ENCODE measurements around the gene PAX7. TPM values are rescaled to one million over a fixed set of nuclear protein-coding genes. Genes with fewer than 3 reads are reported as not detected.

The PAX7 gene
- total RNA-seq, 2 experiments from 2014 or later, result not detected

DNA sequence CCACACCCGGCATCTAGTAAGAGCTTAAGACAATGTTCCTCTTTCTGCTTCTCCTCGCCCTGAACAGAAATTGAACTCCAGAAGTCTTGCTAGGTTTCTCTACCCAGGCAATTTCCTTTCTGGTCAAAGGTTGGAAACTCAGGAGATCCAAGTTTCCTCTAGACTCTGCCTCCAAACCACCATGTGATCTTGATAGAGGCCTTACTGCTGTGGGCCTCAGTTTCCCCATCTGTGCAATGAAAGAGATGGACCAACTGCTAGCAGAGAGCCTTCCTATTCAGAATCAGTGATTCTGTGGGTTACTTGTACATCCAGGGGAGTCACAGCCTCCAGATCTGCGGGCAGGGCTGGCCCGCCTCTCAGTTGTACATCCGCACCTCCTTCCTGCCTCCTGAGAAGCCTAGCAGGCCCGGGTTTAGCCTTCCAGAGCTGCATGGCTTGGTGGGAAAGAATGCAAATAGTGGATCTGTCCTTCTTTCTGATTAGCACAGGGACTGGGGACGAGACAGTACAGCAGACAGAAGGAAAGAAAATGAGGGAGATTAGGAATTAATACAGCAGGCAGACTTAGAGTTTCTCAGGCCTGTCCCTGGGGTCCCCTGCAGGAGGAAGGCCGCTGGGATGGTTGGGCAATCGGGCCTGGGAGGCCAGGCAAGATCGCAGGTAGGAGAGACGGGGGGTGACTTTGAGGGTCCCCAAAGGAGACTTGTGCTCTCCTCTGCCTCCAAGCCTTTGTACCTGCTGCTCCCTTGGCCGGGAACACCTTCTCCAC lies 83.9 kb downstream of the PAX7 start:
- H3K4me1 Mint-ChIP-seq, result no peaks in the 10 kb centered on the region
- H3K4me3 Mint-ChIP-seq, result no peak overlapping the region
- CTCF ChIA-PET, result no interaction called here

DNA sequence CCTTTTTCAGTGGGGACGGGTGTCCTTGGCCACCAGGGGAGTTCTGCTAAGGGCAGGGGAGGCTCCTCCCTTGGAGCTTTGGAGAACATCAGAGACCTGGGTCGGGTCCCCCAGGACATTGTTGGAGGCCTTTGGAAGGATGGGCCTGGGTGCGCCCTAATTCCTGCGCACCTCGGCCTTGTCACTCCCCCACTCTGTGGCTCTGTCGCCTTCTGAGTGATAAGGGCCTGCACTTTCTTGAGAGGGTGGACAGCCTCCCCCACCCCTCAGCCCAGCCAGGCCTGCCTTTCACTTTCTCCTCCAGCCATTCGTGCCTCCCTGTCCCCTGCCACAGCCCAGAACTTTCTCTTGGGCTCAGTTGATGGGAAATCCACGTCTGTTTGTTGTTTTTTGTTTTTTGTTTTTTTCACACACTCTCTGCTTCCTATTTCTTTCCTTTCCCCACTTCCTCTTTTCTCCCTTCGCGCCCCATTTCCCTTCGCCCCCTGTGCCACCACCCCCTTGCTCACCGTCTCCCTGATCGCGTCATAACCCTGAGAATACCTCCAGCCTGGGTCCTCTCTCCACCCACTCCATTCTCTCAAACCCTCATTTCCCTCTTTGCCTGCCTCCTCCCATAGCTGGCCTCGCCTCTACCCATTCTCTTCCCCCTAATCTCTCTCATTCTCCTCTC lies 85.6 kb downstream of the PAX7 start:
- ChIA-PET CTCF (no interaction called here), POLR2A (no interaction called here)
- Mint-ChIP-seq H3K4me1 (no peaks in the 10 kb centered on the region), H3K27ac (no peak overlapping the region), H3K9me3 (no peaks in the 10 kb centered on the region), H3K4me3 (no peak overlapping the region), H3K36me3 (ENCODE audit: low read depth) (no peaks in the 10 kb centered on the region), H3K27me3 (peaks cover 46% of the 10 kb centered on the region)
- no peak for DNase-seq

More for the DNA sequence above, 83.9 kb downstream of the PAX7 start:
- no peak overlapping the region for H3K27ac Mint-ChIP-seq
- H3K36me3 Mint-ChIP-seq (ENCODE audit: low read depth), result no peaks in the 10 kb centered on the region
- POLR2A ChIA-PET, result no interaction called here
- H3K27me3 Mint-ChIP-seq, result peaks cover 38% of the 10 kb centered on the region
- no peak for DNase-seq
- H3K9me3 Mint-ChIP-seq, result no peaks in the 10 kb centered on the region

- no peak overlapping the region for H3K4me3 Mint-ChIP-seq
- no peaks in the 10 kb centered on the region for H3K36me3 Mint-ChIP-seq (ENCODE audit: low read depth)
- peaks cover 50% of the 10 kb centered on the region for H3K27me3 Mint-ChIP-seq
- POLR2A ChIA-PET, result no interaction called here
- CTCF ChIA-PET, result no interaction called here
- no peaks in the 10 kb centered on the region for H3K4me1 Mint-ChIP-seq
- H3K27ac Mint-ChIP-seq, result no peak overlapping the region
- DNase-seq, result no peak
- no peaks in the 10 kb centered on the region for H3K9me3 Mint-ChIP-seq
Observed at GRCh38 chr1:18716785-18717678, 86.4 kb downstream of the PAX7 start.

DNA sequence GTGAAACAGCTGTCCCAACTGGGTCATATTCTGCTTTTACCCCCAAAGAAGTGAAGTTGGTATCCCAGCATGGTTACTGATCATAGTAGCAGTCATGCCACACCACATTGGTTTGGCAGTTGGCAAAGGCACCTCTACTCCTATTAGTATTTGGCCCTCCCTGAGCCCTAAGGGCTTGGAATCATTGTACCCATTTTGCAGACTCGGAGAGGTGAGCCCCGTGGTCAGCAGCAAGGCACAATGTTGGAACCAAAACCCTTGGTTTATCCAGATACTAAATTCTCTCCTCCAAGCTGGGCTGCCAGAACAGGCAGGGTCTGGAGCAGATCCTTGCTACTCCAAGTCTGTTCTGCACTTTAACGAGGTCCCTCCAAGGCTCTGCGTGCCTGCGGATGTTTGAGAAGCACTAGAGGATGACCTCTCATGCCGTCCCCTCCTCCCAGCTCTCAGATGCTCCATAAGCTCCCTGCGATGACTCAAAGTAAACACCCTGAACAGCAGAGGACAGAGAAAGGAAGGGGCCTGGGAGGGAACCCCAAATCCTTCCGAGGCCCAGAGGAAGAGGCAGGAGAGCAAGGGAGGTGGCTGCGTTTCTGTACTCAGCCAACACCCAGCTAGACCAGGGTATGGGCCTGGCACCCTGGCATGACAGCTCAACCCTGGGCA lies 89.3 kb downstream of the PAX7 start:
- Mint-ChIP-seq H3K27ac (no peak overlapping the region), H3K4me3 (no peak overlapping the region), H3K27me3 (peaks cover 54% of the 10 kb centered on the region), H3K36me3 (ENCODE audit: low read depth) (no peaks in the 10 kb centered on the region), H3K4me1 (no peaks in the 10 kb centered on the region), H3K9me3 (no peaks in the 10 kb centered on the region)
- POLR2A ChIA-PET, result no interaction called here
- CTCF ChIA-PET, result no interaction called here
- DNase-seq, result no peak

DNA sequence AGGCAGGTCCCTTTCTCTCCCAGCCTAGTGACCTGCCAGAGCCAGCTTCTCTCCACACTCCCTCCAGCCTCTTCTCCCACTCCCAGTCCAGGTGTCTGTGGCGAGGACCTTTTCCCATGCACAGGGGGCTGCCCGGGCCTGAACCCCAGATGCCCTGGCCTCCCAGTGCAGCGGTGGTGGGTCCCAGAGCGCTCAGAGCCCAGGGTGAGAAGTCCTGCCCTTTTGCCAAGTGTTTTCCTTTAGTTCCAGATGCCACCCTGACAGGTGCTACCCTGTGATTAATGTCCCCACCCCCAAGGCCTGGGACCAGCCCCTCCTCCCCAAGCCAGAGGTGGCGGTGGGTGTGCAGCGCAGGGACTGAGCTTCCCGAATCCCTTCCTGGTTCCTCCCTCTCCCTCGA lies 90.4 kb downstream of the PAX7 start:
- CTCF ChIA-PET, result no interaction called here
- POLR2A ChIA-PET, result no interaction called here
- Mint-ChIP-seq H3K27ac (no peak overlapping the region), H3K9me3 (no peaks in the 10 kb centered on the region), H3K4me3 (no peak overlapping the region), H3K27me3 (peaks cover 54% of the 10 kb centered on the region), H3K36me3 (ENCODE audit: low read depth) (no peaks in the 10 kb centered on the region), H3K4me1 (no peaks in the 10 kb centered on the region)
- no peak for DNase-seq

DNA sequence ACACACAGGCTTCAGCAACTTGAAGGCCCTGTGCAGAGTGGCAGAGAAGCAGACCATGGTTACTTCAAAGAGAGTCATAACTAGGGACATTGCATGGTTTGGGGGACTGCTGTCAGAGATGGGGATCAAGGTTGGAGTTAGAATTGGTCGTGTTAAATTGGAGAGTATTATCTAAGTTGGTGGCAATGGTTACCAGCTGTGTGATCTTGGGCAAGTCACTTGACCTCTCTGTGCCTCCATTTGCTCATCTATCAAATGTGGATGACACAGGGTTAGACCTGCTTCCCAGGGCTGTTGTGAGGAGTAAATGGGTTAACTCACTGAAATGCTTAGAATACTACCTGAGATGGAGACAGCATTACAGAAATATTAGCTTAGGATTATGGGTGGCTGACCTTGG lies 91.1 kb downstream of the PAX7 start:
- H3K4me3 Mint-ChIP-seq, result no peak overlapping the region
- no peaks in the 10 kb centered on the region for H3K9me3 Mint-ChIP-seq
- no peak for DNase-seq
- H3K27me3 Mint-ChIP-seq, result peaks cover 52% of the 10 kb centered on the region
- H3K36me3 Mint-ChIP-seq (ENCODE audit: low read depth), result no peaks in the 10 kb centered on the region
- ChIA-PET CTCF (interaction anchor here (1.3 to 2.0 kb wide), 2 partner anchors 10 to 17 kb away, joined by 3 to 5 read pairs; no protein-coding TSS in a partner anchor), POLR2A (no interaction called here)
- no peaks in the 10 kb centered on the region for H3K4me1 Mint-ChIP-seq
- no peak overlapping the region for H3K27ac Mint-ChIP-seq

- Mint-ChIP-seq H3K36me3 (ENCODE audit: low read depth) (no peaks in the 10 kb centered on the region), H3K27me3 (peaks cover 55% of the 10 kb centered on the region), H3K27ac (no peak overlapping the region), H3K4me1 (no peaks in the 10 kb centered on the region), H3K9me3 (no peaks in the 10 kb centered on the region), H3K4me3 (no peak overlapping the region)
- no peak for DNase-seq
- POLR2A ChIA-PET, result no interaction called here
- CTCF ChIA-PET, result interaction anchor here (1.3 to 2.0 kb wide), 2 partner anchors 10 to 17 kb away, joined by 3 to 5 read pairs; no protein-coding TSS in a partner anchor
Observed at GRCh38 chr1:18722270-18722669, 91.6 kb downstream of the PAX7 start.

DNA sequence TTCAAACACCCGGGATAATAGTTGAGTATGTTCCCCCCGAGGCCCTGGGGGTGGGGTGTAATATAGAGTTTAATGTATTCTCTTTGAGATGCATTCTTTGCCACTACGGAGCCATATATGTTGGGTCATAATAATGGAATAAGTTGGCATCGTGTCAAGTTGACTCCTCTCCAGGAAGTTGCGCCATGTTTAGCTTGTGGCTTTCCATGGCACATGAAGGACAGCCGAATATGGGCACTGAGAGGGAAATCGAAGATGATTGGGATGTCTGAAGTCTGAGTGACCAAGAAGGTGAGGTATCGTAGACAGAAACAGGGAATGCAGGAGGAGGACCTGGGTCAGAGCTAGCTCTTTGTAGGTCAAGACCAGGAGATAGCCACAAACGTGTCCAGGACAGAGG lies 92.6 kb downstream of the PAX7 start:
- H3K36me3 Mint-ChIP-seq (ENCODE audit: low read depth), result no peaks in the 10 kb centered on the region
- POLR2A ChIA-PET, result no interaction called here
- H3K9me3 Mint-ChIP-seq, result no peaks in the 10 kb centered on the region
- DNase-seq, result no peak
- no peaks in the 10 kb centered on the region for H3K4me1 Mint-ChIP-seq
- no peak overlapping the region for H3K4me3 Mint-ChIP-seq
- no peak overlapping the region for H3K27ac Mint-ChIP-seq
- H3K27me3 Mint-ChIP-seq, result peaks cover 49% of the 10 kb centered on the region
- CTCF ChIA-PET, result interaction anchor here (1.3 to 2.0 kb wide), 3 partner anchors 11 to 126 kb away, joined by 3 to 5 read pairs (median 3); no protein-coding TSS in a partner anchor

DNA sequence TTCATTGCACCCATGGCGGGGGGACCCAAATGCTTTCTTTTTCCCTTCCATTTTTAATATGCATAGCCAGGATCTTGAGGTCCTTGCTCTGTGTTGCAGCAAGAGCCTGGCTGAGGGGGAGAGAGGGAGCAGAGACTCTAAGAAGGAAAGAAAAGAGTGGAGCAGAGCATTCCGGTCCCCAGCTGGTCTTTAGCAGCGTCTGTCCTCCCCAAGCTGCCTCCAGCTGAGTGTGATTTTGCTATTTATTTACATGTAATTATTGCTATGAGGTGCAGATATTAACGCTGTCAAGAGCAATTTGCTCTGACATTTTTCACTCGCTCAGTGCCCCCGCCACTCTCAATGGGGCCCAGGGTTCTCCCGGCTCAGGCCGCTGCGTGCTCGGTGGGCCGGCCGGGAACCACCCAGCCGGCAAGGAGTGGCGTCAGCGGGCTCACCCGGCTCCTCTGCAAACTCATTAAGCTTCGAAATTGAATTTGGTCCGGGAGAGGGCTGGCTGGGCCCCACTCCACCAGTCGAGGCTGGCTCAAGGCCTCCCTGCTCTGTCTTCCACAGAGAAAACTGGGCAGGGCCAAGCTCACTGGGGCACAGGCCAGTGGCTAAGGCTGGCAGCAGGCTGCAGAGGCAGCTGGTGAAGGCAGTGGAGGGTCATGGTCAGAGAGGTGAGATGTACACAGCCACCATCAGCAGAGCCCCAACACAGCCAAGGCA lies 93.2 kb downstream of the PAX7 start:
- H3K4me3 Mint-ChIP-seq, result no peak overlapping the region
- POLR2A ChIA-PET, result no interaction called here
- H3K9me3 Mint-ChIP-seq, result no peaks in the 10 kb centered on the region
- CTCF ChIA-PET, result interaction anchor here (0.6 to 2.0 kb wide), 4 partner anchors 10 to 140 kb away, joined by 3 to 5 read pairs (median 4); no protein-coding TSS in a partner anchor
- DNase-seq, result no peak
- H3K27me3 Mint-ChIP-seq, result peaks cover 50% of the 10 kb centered on the region
- H3K4me1 Mint-ChIP-seq, result no peaks in the 10 kb centered on the region
- H3K36me3 Mint-ChIP-seq (ENCODE audit: low read depth), result no peaks in the 10 kb centered on the region
- H3K27ac Mint-ChIP-seq, result no peak overlapping the region

DNA sequence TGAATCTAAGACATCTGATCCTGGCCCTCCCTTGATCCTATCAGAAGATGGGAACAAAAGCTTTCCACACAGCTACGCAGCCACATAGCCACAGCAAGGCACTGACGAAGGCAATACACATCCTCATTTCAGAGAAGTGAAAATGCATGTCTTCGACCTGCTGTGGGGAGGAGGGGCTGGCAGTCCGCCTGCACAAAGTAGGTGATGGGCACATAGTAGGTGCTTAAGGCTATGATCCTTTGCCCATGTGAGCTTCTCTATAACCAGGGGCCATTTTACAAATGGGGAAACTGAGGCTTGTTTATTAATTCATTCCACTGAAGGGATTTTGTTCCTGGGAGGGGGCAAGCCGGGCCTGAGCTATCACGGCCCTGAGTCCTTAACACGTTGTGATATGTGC lies 94.2 kb downstream of the PAX7 start:
- DNase-seq, result no peak
- no peak overlapping the region for H3K4me3 Mint-ChIP-seq
- no peak overlapping the region for H3K27ac Mint-ChIP-seq
- POLR2A ChIA-PET, result interaction anchor here (0.6 kb wide), 1 partner anchor 150 kb away, joined by 4 read pairs; no protein-coding TSS in a partner anchor
- H3K9me3 Mint-ChIP-seq, result no peaks in the 10 kb centered on the region
- no peaks in the 10 kb centered on the region for H3K36me3 Mint-ChIP-seq (ENCODE audit: low read depth)
- CTCF ChIA-PET, result interaction anchor here (1.5 to 1.9 kb wide), 2 partner anchors 9 to 128 kb away, joined by 3 to 4 read pairs; no protein-coding TSS in a partner anchor
- H3K4me1 Mint-ChIP-seq, result no peaks in the 10 kb centered on the region
- H3K27me3 Mint-ChIP-seq, result peaks cover 48% of the 10 kb centered on the region

DNA sequence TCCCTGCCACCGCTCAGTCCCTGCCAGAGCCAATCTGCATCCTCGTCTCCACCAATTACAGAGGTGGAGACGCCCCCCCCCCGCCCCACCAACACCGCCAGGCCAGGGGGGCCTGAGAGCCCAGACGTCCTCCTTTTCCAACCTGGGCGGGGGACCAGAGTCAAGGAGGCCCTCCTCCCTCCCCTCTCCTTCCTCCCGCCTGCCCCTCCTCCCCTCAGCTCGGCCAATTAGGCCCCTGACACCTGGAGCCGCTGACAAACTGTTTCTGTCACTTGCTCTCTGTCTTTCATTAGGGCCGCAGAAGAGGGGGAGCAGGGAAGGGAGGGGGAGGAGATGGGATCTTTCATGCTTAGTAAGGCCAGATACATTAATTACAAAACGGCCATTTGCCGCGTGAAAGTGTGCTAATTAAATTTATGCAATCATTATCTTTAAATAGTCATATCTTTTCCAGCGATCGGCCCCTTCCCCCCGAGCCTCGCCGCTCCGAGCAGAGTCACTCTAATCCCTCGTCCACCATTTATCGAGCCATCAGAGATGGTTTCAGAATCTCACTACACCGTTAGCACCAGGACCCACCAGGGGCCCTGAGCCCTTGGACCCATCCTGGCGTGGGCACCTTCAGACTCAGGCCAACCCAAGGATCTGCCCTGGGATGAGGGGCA lies 94.7 kb downstream of the PAX7 start:
- H3K9me3 Mint-ChIP-seq, result no peaks in the 10 kb centered on the region
- DNase-seq, result no peak
- H3K4me1 Mint-ChIP-seq, result no peaks in the 10 kb centered on the region
- no peak overlapping the region for H3K27ac Mint-ChIP-seq
- peaks cover 47% of the 10 kb centered on the region for H3K27me3 Mint-ChIP-seq
- CTCF ChIA-PET, result interaction anchor here (1.9 kb wide), 1 partner anchor 8 kb away, joined by 4 read pairs; no protein-coding TSS in a partner anchor
- H3K4me3 Mint-ChIP-seq, result no peak overlapping the region
- H3K36me3 Mint-ChIP-seq (ENCODE audit: low read depth), result no peaks in the 10 kb centered on the region
- POLR2A ChIA-PET, result interaction anchor here (0.6 kb wide), 1 partner anchor 150 kb away, joined by 4 read pairs; no protein-coding TSS in a partner anchor
